Stimulated activated CD4-positive, alpha-beta T cell treated with anti-CD3 and anti-CD28 coated beads, Interleukin-2, amount 100 ng/mL, for 24 hours (primary cell): ENCODE measurements around the gene CYTH4.

Experiments
- DNase-seq, 2 donors: peaks; one replicate each; pipeline ENCODE4 v3.0.0-alpha.2; 2020

Gene CYTH4

GRCh38 chr22:37273126-37273845 lies 9.0 kb upstream of the CYTH4 start:
- DNase-seq: no peak

- DNase-seq: no peak
Measured at GRCh38 chr22:37273846-37274225, 8.5 kb upstream of the CYTH4 start.

- no peak for DNase-seq
Measured at GRCh38 chr22:37274380-37274862, 7.9 kb upstream of the CYTH4 start.

GRCh38 chr22:37275134-37275533 lies 7.2 kb upstream of the CYTH4 start:
- DNase-seq: no peak

GRCh38 chr22:37275622-37276021 lies 6.7 kb upstream of the CYTH4 start:
- DNase-seq: peak in 1 of 2 donors; percentile 43

GRCh38 chr22:37276776-37277175 lies 5.5 kb upstream of the CYTH4 start:
- DNase-seq: no peak

- DNase-seq: no peak
Measured at GRCh38 chr22:37277384-37277783, 4.9 kb upstream of the CYTH4 start.

- DNase-seq: no peak
Measured at GRCh38 chr22:37278261-37278660, 4.0 kb upstream of the CYTH4 start.

GRCh38 chr22:37279331-37280181 lies 2.8 kb upstream of the CYTH4 start:
- DNase-seq: no peak

- DNase-seq: no peak
Measured at GRCh38 chr22:37280718-37281117, 1.6 kb upstream of the CYTH4 start.

- no peak for DNase-seq
Measured at GRCh38 chr22:37281195-37281594, 1.1 kb upstream of the CYTH4 start.

- no peak for DNase-seq
Measured at GRCh38 chr22:37281646-37282384, 493 bp upstream of the CYTH4 start.

- peak in 1 of 2 donors; percentile 57 for DNase-seq
Measured at GRCh38 chr22:37283393-37283937, 1.2 kb downstream of the CYTH4 start.

- DNase-seq: no peak
Measured at GRCh38 chr22:37284126-37284804, 2.0 kb downstream of the CYTH4 start.

- DNase-seq: peak in 1 of 2 donors; percentile 33
Measured at GRCh38 chr22:37284805-37285355, 2.6 kb downstream of the CYTH4 start.

GRCh38 chr22:37285937-37286336 lies 3.6 kb downstream of the CYTH4 start:
- no peak for DNase-seq

- no peak for DNase-seq
Measured at GRCh38 chr22:37287550-37287951, 5.2 kb downstream of the CYTH4 start.

GRCh38 chr22:37288521-37288920 lies 6.2 kb downstream of the CYTH4 start:
- no peak for DNase-seq

GRCh38 chr22:37289156-37289735 lies 6.9 kb downstream of the CYTH4 start:
- no peak for DNase-seq

GRCh38 chr22:37290737-37291136 lies 8.4 kb downstream of the CYTH4 start:
- DNase-seq: no peak

- no peak for DNase-seq
Measured at GRCh38 chr22:37291559-37292298, 9.4 kb downstream of the CYTH4 start.
